H1 (cell line): ENCODE measurements around the gene PLN. TPM values are rescaled to one million over a fixed set of nuclear protein-coding genes. Genes with fewer than 3 reads are reported as not detected.

Experiments used
- ATF2 ChIP-seq: IDR thresholded peaks from 2 replicates; pipeline ENCODE4 v1.6.1; 2012; ENCODE audit warnings: low read length, inconsistent platforms
- polyA plus RNA-seq, 7 experiments: library from polyadenylated mRNA; depleted of rRNA in 3 of 7; stranded (reverse) in 5 of 7; unstranded in 2 of 7; fragments of >200 nt in 5 of 7; fragments of 200-250 nt in 2 of 7; gene quantifications; 1 replicate in 5 of 7; 2 replicates in 1 of 7; 4 replicates in 1 of 7; pipeline versions ENCODE4 v1.2.1 to v1.2.3, GENCODE V29; 2011 to 2013; ENCODE audit warnings: missing spikeins in 2 of 7, mixed read lengths in 2 of 7
- total RNA-seq: library from RNA; stranded (reverse); fragmentation: NEBNext Ultra II Directional; extraction: Animal tissue kit (Norgen Biotek cat#: 25700); gene quantifications from 2 replicates; pipeline ENCODE4 v1.2.1, GENCODE V29; 2021

Gene PLN
- total and polyA plus RNA-seq, 2 of the 8 experiments (the other 6 are each of a cell fraction or from before 2014, with no cell fraction given), result not detected

- TF ChIP-seq ATF2, result no peak
- TF ChIP-seq, all 59 proteins: peak for 0
Measured at GRCh38 chr6:118522422-118522821, 25.7 kb upstream of the PLN start (continued).
